HG02798 (cell line): ENCODE results near the gene ZDHHC24.
"Not testable (repeated sequence)": the region's sequence is repeated elsewhere in the genome, so short reads cannot be mapped to it uniquely, and the experiment has no call there.

Experiments
- ATAC-seq: cut with Tn5 transposase; IDR thresholded peaks from one replicate; pipeline ENCODE4 v1.9.1; 2021; ENCODE audit warnings: mild to moderate bottlenecking; ENCODE audit not compliant: unreplicated experiment, poor library complexity

ZDHHC24 gene, protein sequence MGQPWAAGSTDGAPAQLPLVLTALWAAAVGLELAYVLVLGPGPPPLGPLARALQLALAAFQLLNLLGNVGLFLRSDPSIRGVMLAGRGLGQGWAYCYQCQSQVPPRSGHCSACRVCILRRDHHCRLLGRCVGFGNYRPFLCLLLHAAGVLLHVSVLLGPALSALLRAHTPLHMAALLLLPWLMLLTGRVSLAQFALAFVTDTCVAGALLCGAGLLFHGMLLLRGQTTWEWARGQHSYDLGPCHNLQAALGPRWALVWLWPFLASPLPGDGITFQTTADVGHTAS

GRCh38 chr11:66545701-66546367, at the start of gene ZDHHC24:
Gene ZDHHC24 (minus strand): TSS chr11:66546048. CDS start chr11:66546003, 45 bp downstream.
- ATAC-seq, result peak; percentile 88

DNA sequence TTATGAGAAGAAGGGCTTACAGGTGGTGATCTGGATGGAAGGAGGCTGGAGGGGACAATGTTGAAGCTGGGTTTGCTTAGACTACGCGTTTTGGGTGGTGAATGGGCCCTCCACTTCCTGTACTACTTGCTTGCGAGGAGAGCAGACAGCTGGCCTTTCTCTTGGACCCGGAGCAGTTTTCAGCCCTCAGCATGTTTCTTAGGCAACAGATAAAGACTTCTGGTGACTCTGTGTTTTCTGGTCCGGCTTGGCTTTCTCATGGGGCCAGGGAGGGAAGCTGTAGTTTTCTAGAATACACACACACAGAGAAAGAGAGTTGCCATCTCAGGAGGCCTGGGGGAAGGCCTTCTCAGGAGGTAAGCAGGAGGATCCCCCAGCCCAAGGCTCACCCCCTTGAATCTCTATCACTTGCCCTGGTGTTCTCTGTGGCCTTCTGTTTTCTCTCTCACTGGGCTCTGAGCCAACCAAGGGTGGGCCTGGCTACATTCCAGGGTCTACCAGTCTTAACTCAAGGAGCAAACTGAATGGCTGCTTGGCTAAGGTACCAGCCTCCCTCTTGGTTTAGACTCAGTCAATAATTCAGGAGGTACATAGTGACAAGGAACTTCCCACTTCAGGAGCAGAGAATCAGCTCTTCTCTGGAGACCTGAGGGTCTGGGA, 49.5 kb upstream of the ZDHHC24 start:
- no peak for ATAC-seq

DNA sequence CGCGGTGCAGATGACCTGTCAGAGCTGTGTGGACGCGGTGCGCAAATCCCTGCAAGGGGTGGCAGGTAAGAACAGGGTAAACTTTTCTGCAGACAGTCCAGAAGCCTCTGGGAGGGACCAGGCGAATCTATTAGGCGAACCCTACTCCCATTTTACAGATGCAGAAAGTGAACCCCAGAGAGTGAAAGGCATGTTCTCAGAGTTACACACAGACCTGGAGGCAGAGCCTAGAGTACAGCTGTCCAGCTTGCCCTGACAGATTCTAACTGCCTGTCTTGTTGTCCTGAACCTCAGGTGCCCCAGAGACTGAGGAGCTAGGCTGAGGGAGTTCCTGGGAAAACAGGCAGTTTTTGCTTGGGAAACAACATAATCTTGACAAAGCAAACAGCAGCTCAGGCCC, 47.8 kb upstream of the ZDHHC24 start:
- no peak for ATAC-seq

DNA sequence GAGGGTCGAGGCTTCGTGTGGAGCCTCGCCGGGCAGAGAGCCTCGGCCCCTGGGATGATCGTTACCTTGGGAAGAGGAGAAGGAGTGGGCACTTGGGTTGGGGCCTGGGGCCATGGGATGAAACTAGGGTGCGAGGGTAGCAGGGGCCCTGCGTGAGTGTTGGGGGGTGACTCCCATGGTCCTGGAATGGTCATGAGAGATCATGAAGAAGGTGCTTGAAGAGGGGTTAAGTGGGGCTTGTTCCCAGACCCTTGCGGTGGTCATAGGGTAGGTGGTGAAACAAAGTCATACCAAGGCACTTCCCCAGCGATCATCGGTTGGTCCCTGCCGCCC, 47.4 kb upstream of the ZDHHC24 start:
- peak; percentile 22 for ATAC-seq

DNA sequence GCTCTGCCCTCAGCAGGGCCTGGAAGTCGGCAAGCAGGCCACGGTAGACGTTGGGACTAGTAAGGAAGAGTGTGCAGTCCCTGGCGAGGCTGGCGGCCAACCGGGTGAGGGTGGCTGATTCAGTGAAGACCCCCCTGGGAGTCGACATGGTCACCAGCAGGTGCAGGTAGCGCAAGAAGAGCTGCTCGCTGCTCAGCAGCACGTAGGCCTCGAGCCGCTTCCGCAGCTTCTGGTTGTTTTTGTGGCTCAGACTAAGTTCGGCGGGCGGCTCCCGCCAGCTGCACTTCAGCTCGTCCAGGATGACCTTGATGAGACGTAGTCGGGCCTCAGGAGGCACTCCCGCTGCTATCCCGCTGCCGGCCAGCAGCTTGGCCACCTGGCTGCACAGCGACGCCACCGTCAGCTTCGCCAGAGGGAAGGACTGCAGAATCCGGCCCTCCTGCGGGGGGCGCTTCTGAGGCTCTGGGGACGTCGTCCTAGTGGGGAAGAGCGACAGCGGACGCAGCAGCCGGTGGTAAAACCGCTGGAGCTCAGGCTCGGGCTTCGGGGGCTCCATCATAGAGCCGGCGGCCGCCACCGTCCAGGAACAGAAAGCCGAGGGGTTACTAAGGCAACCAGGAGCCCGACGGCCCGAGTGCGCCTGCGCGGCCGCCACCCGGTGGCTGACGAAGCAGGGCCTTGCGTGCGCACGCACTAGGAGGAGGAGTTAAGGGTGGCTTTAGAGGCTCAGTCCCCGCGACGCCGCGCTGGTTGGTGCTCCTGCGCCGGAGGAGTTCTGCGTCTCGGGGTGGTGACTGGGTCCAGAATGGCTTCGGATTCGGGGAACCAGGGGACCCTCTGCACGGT, 46.8 kb upstream of the ZDHHC24 start, which contains the start of the genes CCDC87 and CCS:
TSS of gene CCDC87 (minus strand) at position 607 of the 846 bp plus-strand sequence. CDS start at position 559, 48 bp downstream.
TSS of gene CCS (plus strand) at position 729 of the 846 bp plus-strand sequence. CDS start at position 806, 77 bp downstream.
- peak; percentile 96 for ATAC-seq

GRCh38 chr11:66591175-66591574, 45.3 kb upstream of the ZDHHC24 start:
- no peak for ATAC-seq

DNA sequence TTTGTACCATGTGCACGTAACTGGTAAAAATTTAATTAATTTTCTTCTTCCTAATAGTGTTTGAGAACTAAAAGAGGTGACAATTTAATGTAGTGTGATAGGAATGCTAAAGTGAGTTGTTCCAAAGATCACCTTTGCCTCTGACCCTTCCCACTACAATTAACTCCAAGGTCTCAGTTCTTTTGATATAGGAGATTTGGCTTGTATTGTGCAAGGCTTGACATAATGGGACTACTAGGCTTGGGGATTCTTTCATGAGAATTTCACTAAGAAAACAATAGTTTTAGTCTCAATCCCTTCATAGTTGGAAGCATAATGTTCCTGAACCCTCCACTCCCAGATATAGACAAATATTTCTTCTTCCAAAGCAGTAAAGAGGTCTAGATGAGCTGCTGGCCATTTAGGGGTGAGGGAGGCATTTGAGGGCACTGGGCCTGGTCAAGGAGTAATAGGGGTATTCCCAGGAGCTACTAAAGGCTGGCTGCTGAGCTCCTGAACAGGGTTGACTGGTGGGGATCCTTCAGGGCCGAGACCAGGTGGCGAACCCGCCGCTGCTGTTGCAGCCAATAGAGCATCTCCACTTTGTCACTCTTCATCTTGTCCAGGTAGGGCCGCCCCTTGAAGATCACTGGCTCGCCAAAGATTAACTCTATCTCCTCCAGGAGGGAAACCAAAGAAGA, 44.3 kb upstream of the ZDHHC24 start:
- ATAC-seq, result no peak

GRCh38 chr11:66589315-66589714, 43.5 kb upstream of the ZDHHC24 start:
- not testable (repeated sequence) for ATAC-seq

DNA sequence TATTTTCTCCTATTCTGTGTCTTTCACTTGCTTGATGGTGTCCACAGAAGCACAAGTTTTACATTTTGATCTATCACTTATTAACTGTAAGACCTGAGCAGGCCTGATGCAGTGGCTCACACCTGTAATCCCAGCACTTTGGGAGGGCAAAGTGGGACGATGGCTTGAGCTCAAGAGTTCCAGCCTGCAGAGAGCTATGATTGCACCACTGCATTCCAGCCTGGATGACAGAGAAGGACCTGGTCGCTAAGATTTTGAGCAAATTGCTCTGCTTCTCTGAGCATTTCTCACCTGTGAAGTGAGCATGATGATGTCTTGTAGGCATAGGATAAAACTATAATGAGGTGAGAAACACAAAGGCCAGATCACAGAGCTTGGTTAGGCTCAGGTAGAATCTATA, 40.3 kb upstream of the ZDHHC24 start:
- ATAC-seq, result no peak

- ATAC-seq, result not testable (repeated sequence)
These were observed 39.6 kb upstream of the ZDHHC24 start for GRCh38 chr11:66585447-66585846.

GRCh38 chr11:66582565-66583147, 36.8 kb upstream of the ZDHHC24 start:
- not testable (repeated sequence) for ATAC-seq

DNA sequence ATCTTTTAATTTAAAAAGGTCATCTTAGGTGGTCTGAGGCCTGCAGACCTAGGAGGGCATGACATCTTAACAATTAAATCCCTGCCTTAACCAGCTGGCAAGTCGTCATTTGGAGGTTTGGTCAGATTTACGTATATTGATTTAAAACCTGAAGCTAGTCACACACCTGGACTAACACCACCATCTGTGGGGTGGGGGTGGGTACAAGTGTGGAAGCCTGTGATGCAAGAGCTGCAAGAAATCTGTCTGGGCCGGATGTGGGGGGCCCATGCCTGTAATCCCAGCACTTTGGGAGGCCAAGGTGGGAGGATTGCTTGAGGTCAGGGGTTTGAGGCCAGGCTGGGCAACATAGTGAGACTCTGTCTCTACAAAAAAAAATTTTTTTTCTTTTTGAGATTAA, 35.4 kb upstream of the ZDHHC24 start:
- no peak for ATAC-seq

DNA sequence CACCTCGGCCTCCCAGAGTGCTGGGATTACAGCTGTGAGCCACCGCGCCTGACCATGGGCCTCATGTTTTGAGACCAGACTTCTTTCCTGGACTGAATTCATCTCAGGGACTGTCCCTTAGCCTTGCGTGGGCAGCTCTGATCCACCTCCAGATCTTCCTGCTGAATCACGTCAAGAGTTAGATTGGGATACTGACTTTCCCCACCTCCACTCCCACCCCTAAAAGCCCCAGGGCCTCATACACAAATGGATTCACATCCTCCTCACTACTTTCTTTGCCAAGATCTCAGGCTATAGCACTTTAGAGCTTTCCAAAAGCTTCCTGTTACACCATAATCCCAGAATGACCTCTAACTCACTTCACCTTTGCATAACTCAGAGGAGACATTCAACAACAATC, 35.0 kb upstream of the ZDHHC24 start:
- no peak for ATAC-seq

GRCh38 chr11:66579017-66579606, 33.3 kb upstream of the ZDHHC24 start:
- peak; percentile 46 for ATAC-seq

GRCh38 chr11:66570850-66571180, 25.0 kb upstream of the ZDHHC24 start:
- ATAC-seq, result no peak

- ATAC-seq, result no peak
These were observed 24.4 kb upstream of the ZDHHC24 start for GRCh38 chr11:66570079-66570849.

DNA sequence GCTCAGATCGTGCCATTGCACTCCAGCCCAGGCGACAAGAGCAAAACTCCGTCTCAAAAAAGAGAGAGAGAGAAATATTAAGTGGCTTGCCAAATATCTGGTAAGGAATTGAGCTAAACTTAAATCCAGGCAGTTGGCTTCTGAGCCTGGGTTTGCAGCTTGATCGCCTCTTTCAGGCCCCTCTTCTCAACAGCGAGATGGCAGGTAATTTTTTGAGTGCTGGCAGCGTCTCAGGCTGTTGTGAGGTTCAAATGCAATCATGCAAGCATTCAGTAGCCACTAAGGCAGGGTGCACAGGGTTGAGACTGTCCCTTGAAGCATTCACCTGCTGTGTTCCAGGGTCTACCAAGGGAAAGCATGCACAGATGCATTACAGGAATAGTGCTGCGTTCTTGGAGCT, 23.2 kb upstream of the ZDHHC24 start:
- ATAC-seq, result no peak

DNA sequence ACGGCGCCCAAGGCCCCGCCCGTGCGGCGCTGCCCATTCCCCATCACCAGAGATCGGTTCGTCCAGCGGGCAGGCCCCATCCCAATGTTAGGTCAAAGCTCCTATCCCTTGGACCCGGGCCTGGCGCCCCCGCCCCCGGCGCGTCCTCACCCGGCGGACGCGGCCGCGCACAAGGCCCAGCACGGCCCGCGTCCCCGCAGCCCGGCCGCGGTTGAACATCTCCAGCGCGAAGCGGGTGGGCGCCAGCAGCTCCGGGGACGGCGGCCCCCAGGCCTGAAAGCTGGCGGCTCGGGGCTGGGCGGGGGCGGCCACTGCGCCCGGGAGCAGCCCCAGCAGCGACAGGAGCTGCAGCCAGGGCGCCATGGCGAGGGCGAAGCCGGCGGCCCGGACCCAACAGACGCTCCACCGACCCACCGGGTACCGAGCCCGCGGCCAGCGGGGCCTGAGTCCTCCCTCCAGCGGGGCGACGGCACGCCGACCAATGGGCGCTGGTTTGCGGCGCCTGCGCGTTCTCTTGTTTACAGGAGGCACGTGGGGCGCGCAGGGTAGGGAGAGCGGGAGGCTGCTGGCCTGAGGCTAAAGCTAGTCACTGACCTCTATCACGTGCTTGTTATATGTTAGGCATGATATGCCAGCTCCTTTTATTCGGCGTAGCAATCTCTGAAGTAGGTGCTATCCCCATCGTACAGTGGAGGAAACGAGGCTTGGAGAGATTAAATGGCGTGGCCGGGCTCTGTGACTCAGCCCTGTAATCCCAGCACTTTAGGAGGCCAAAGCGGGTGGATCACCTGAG, 22.5 kb upstream of the ZDHHC24 start, which contains the start of gene CTSF:
TSS of gene CTSF (minus strand) at position 483 of the 793 bp plus-strand sequence. CDS start at position 363, 120 bp downstream.
- no peak for ATAC-seq
